HEK293 (cell line): Measurements from ENCODE around the gene PSMB9.

Experiments
- CTCF ChIA-PET: fragments of 350-600 bp; formaldehyde crosslinking; extraction: SDS; loops from one replicate; lab custom pipeline; 2021; ENCODE audit warnings: antibody characterized with exemption; lab: Yijun Ruan, JAX
- POLR2A ChIA-PET: fragments of 300-600 bp; formaldehyde crosslinking; extraction: SDS; loops from one replicate; lab custom pipeline; 2020; ENCODE audit warnings: antibody characterized with exemption, inconsistent platforms; lab: Yijun Ruan, JAX
- H3K27ac ChIP-seq: fragments of 200-500 bp; sonication (Bioruptor generic); 2 replicates; pipeline ENCODE4 v1.5.1; 2014; ENCODE audit warnings: low read depth, low read length, control low read depth, inconsistent platforms; ENCODE audit errors: extremely low read depth
- H3K36me3 ChIP-seq, 2 experiments: fragments of 200-500 bp in 1 of 2; sonication (Bioruptor generic) in 1 of 2; 1 replicate in 1 of 2; 2 replicates in 1 of 2; pipeline ENCODE4 v1.5.1; 2014 to 2017; ENCODE audit warnings: inconsistent platforms in 2 of 2, low read length in 2 of 2; ENCODE audit not compliant: control insufficient read depth in 2 of 2, insufficient read depth in 1 of 2
- H3K4me1 ChIP-seq: fragments of 200-500 bp; sonication (Bioruptor generic); 2 replicates; pipeline ENCODE4 v1.5.1; 2014; ENCODE audit warnings: mild to moderate bottlenecking, low read length, inconsistent platforms; ENCODE audit not compliant: control insufficient read depth, insufficient read depth
- H3K4me3 ChIP-seq: 2 replicates; pipeline ENCODE4 v1.5.1; 2011; ENCODE audit warnings: low read depth, mild to moderate bottlenecking, control low read depth, low read length, moderate library complexity
- H3K9me3 ChIP-seq: fragments of 200-500 bp; sonication (Bioruptor generic); 2 replicates; pipeline ENCODE4 v1.5.1; 2014; ENCODE audit warnings: low read depth, low read length, inconsistent platforms; ENCODE audit not compliant: control insufficient read depth, insufficient read depth
- EGR2 ChIP-seq: fragments of 450-650 bp; formaldehyde crosslinking; IDR thresholded peaks from 2 replicates; pipeline ENCODE4 v1.5.1; 2016; ENCODE audit warnings: low read depth, missing biosample characterization, missing genetic modification characterization
- KLF10 ChIP-seq: fragments of 450-650 bp; IDR thresholded peaks from 2 replicates; pipeline ENCODE4 v1.5.1; 2018; ENCODE audit warnings: missing biosample characterization, mild to moderate bottlenecking, missing genetic modification characterization
- KLF8 ChIP-seq: fragments of 450-650 bp; formaldehyde crosslinking; IDR thresholded peaks from 2 replicates; pipeline ENCODE4 v1.5.1; 2016; ENCODE audit warnings: missing biosample characterization, missing genetic modification characterization
- SCRT1 ChIP-seq: fragments of 450-650 bp; formaldehyde crosslinking; IDR thresholded peaks from 2 replicates; pipeline ENCODE4 v1.5.1; 2016; ENCODE audit warnings: missing biosample characterization, missing genetic modification characterization, borderline replicate concordance
- SCRT2 ChIP-seq: fragments of 450-650 bp; formaldehyde crosslinking; IDR thresholded peaks from 2 replicates; pipeline ENCODE4 v1.5.1; 2016; ENCODE audit warnings: missing biosample characterization, missing genetic modification characterization
- ZBTB48 ChIP-seq: fragments of 450-650 bp; formaldehyde crosslinking; IDR thresholded peaks from 2 replicates; pipeline ENCODE4 v1.5.1; 2016; ENCODE audit warnings: missing biosample characterization, missing genetic modification characterization
- ZFP69B ChIP-seq: fragments of 450-650 bp; formaldehyde crosslinking; IDR thresholded peaks from 2 replicates; pipeline ENCODE4 v1.5.1; 2016; ENCODE audit warnings: missing biosample characterization, missing genetic modification characterization
- ZNF10 ChIP-seq: fragments of 450-650 bp; formaldehyde crosslinking; IDR thresholded peaks from 2 replicates; pipeline ENCODE4 v1.5.1; 2017; ENCODE audit warnings: missing biosample characterization, missing genetic modification characterization
- ZNF155 ChIP-seq: fragments of 450-650 bp; formaldehyde crosslinking; IDR thresholded peaks from 2 replicates; pipeline ENCODE4 v1.5.1; 2016; ENCODE audit warnings: missing biosample characterization, missing genetic modification characterization
- ZNF157 ChIP-seq: fragments of 450-650 bp; formaldehyde crosslinking; IDR thresholded peaks from 2 replicates; pipeline ENCODE4 v1.5.1; 2016; ENCODE audit warnings: missing biosample characterization, missing genetic modification characterization
- ZNF174 ChIP-seq: fragments of 450-650 bp; formaldehyde crosslinking; IDR thresholded peaks from 2 replicates; pipeline ENCODE4 v1.5.0; 2017; ENCODE audit warnings: missing biosample characterization, mild to moderate bottlenecking, missing genetic modification characterization
- ZNF202 ChIP-seq: fragments of 450-650 bp; formaldehyde crosslinking; IDR thresholded peaks from 2 replicates; pipeline ENCODE4 v1.5.1; 2016; ENCODE audit warnings: missing biosample characterization, missing genetic modification characterization, borderline replicate concordance
- ZNF221 ChIP-seq: fragments of 450-650 bp; formaldehyde crosslinking; IDR thresholded peaks from 2 replicates; pipeline ENCODE4 v1.5.1; 2017; ENCODE audit warnings: missing biosample characterization, missing genetic modification characterization, borderline replicate concordance
- ZNF366 ChIP-seq: fragments of 450-650 bp; formaldehyde crosslinking; conservative IDR thresholded peaks from 2 replicates; pipeline ENCODE4 v1.5.1; 2016; ENCODE audit warnings: missing biosample characterization, missing genetic modification characterization
- ZNF530 ChIP-seq: fragments of 450-650 bp; formaldehyde crosslinking; IDR thresholded peaks from 2 replicates; pipeline ENCODE4 v1.5.1; 2016; ENCODE audit warnings: low read depth, missing biosample characterization, missing genetic modification characterization
- ZNF585B ChIP-seq: fragments of 450-650 bp; formaldehyde crosslinking; IDR thresholded peaks from 2 replicates; pipeline ENCODE4 v1.5.1; 2016; ENCODE audit warnings: missing biosample characterization, missing genetic modification characterization
- ZNF658 ChIP-seq: fragments of 450-650 bp; formaldehyde crosslinking; IDR thresholded peaks from 2 replicates; pipeline ENCODE4; 2016; ENCODE audit warnings: missing biosample characterization, missing genetic modification characterization
- TF ChIP-seq, protein P1 (sequence below): fragments of 450-650 bp; IDR thresholded peaks from 2 replicates; pipeline ENCODE4 v1.5.1; 2018; ENCODE audit warnings: missing biosample characterization, missing genetic modification characterization
- TF ChIP-seq, protein P2 (sequence below): fragments of 450-650 bp; formaldehyde crosslinking; IDR thresholded peaks from 2 replicates; pipeline ENCODE4 v1.5.1; 2016; ENCODE audit warnings: missing biosample characterization, missing genetic modification characterization
- TF ChIP-seq, protein P3 (sequence below): fragments of 450-650 bp; formaldehyde crosslinking; IDR thresholded peaks from 2 replicates; pipeline ENCODE4 v1.5.1; 2016; ENCODE audit warnings: missing biosample characterization, missing genetic modification characterization
- TF ChIP-seq, protein P4 (sequence below): fragments of 450-650 bp; formaldehyde crosslinking; IDR thresholded peaks from 2 replicates; pipeline ENCODE4 v1.5.1; 2016; ENCODE audit warnings: missing biosample characterization, missing genetic modification characterization

The PSMB9 gene

DNA sequence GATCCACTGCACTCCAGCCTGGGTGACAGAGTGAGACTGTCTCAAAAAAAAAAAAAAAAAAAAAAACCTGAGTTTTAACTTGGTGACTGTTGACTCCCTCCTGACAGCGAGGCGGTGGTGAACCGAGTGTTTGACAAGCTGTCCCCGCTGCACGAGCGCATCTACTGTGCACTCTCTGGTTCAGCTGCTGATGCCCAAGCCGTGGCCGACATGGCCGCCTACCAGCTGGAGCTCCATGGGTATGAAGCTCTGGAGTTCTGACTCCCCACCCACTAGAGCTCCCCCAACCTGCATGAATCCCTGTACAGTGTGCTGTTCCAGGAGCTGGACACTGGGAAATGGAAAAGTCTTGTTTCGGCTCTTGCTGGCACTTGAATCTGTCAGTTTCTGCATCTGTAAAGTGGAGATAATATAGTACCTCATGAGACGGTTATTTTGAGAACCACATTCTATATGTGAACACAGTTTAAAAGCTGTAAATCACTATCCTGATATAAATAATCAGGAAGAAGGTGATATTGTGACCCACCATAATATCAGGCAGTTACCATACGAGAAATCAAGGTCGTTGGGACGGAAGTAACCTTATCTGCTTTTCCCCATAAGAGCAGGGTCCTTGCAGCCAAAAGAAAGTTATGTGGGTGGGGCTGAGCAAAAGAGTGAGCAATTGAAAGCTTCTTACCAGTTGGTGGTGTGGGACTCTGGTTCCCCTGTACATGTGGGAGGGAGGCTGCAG lies 3.3 kb downstream of the PSMB9 start (continued):
- peak; percentile 42; the same call in 1 of the 2 replicates for TF ChIP-seq EGR2 (tag by site-specific recombination)
- TF ChIP-seq ZBTB48, result no peak
- no peak for TF ChIP-seq KLF8 (tag by site-specific recombination)
- TF ChIP-seq ZNF585B, result no peak

DNA sequence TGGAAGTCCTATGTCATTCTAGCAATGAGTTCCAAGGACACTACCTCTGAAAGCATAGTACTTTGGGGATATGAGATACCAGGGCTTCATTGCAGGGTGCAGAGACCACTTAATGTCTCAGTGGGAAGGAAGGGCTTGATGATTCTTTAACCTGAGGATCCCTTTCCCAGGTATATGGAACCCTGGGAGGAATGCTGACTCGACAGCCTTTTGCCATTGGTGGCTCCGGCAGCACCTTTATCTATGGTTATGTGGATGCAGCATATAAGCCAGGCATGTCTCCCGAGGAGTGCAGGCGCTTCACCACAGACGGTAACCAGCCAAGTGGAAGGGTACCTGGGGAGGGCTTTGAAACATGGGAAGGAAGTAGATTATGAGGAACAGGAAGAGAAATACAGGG lies 4.2 kb downstream of the PSMB9 start:
- POLR2A ChIA-PET, result interaction anchor here (1.1 kb wide), 1 partner anchor 10 kb away, joined by 3 read pairs; no protein-coding TSS in a partner anchor

DNA sequence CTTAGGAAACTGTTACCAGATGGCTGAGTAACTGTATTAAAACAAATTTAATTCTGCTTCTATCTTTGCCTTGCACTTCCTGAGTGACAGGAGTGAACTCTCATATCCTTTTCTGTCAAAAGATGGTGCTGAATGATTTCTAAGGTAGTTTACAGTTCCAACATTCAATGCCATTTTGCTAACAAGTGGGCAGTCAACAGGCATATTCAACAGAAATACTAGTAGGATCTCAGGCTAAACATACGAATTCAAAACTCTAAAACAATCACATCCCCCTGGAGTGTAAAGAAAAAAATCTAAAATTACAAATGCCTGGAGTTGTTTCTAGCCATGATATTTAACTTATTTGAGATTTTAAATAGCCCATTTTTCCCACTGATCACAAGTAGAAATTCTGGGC lies 6.7 kb downstream of the PSMB9 start:
- H3K4me1 ChIP-seq, result no peaks in the 10 kb centered on the region
- CTCF ChIA-PET, result interaction anchor here (0.7 to 9.5 kb wide), 9 partner anchors 8 to 124 kb away, joined by 3 to 131 read pairs (median 6); partner anchors contain the start of genes TAP1 and TAP2
- no peaks in the 10 kb centered on the region for H3K36me3 ChIP-seq
- no peak overlapping the region for H3K27ac ChIP-seq
- no peak overlapping the region for H3K4me3 ChIP-seq
- POLR2A ChIA-PET, result interaction anchor here (0.9 kb wide), 1 partner anchor 22 kb away, joined by 8 read pairs; the partner anchor contains the start of gene TAP2
- H3K9me3 ChIP-seq, result no peaks in the 10 kb centered on the region
- no peak for TF ChIP-seq ZNF174
- no peak for TF ChIP-seq KLF10 (tag by site-specific recombination)
- TF ChIP-seq SCRT1 (tag by site-specific recombination), result peak; percentile 85
- peak; percentile 89 for TF ChIP-seq SCRT2 (tag by site-specific recombination)
- TF ChIP-seq ZNF202, result no peak
- TF ChIP-seq, protein P1, sequence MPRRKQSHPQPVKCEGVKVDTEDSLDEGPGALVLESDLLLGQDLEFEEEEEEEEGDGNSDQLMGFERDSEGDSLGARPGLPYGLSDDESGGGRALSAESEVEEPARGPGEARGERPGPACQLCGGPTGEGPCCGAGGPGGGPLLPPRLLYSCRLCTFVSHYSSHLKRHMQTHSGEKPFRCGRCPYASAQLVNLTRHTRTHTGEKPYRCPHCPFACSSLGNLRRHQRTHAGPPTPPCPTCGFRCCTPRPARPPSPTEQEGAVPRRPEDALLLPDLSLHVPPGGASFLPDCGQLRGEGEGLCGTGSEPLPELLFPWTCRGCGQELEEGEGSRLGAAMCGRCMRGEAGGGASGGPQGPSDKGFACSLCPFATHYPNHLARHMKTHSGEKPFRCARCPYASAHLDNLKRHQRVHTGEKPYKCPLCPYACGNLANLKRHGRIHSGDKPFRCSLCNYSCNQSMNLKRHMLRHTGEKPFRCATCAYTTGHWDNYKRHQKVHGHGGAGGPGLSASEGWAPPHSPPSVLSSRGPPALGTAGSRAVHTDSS (tag by site-specific recombination), result no peak

More for the DNA sequence above, 4.2 kb downstream of the PSMB9 start:
- Histone ChIP-seq H3K4me1 (no peaks in the 10 kb centered on the region), H3K9me3 (no peaks in the 10 kb centered on the region), H3K36me3 (no peaks in the 10 kb centered on the region), H3K4me3 (no peak overlapping the region), H3K27ac (no peak overlapping the region)
- CTCF ChIA-PET, result interaction anchor here (0.8 to 9.5 kb wide), 10 partner anchors 12 to 96 kb away, joined by 3 to 153 read pairs (median 5); partner anchors contain the start of genes PSMB8 and TAP2
- TF ChIP-seq KLF10 (tag by site-specific recombination), result no peak
- no peak for TF ChIP-seq ZNF658 (tag by site-specific recombination)
- no peak for TF ChIP-seq ZNF366
- no peak for TF ChIP-seq ZNF221 (tag by site-specific recombination)
- TF ChIP-seq, protein P2, sequence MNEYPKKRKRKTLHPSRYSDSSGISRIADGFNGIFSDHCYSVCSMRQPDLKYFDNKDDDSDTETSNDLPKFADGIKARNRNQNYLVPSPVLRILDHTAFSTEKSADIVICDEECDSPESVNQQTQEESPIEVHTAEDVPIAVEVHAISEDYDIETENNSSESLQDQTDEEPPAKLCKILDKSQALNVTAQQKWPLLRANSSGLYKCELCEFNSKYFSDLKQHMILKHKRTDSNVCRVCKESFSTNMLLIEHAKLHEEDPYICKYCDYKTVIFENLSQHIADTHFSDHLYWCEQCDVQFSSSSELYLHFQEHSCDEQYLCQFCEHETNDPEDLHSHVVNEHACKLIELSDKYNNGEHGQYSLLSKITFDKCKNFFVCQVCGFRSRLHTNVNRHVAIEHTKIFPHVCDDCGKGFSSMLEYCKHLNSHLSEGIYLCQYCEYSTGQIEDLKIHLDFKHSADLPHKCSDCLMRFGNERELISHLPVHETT (tag by site-specific recombination), result no peak
- TF ChIP-seq, protein P3, sequence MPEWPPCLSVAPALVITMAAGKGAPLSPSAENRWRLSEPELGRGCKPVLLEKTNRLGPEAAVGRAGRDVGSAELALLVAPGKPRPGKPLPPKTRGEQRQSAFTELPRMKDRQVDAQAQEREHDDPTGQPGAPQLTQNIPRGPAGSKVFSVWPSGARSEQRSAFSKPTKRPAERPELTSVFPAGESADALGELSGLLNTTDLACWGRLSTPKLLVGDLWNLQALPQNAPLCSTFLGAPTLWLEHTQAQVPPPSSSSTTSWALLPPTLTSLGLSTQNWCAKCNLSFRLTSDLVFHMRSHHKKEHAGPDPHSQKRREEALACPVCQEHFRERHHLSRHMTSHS (tag by site-specific recombination), result no peak
- TF ChIP-seq, protein P4, sequence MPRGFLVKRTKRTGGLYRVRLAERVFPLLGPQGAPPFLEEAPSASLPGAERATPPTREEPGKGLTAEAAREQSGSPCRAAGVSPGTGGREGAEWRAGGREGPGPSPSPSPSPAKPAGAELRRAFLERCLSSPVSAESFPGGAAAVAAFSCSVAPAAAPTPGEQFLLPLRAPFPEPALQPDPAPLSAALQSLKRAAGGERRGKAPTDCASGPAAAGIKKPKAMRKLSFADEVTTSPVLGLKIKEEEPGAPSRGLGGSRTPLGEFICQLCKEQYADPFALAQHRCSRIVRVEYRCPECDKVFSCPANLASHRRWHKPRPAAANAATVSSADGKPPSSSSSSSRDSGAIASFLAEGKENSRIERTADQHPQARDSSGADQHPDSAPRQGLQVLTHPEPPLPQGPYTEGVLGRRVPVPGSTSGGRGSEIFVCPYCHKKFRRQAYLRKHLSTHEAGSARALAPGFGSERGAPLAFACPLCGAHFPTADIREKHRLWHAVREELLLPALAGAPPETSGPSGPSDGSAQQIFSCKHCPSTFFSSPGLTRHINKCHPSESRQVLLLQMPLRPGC (tag by site-specific recombination), result no peak
- TF ChIP-seq ZNF530, result no peak
- TF ChIP-seq ZNF10 (tag by site-specific recombination), result no peak
- no peak for TF ChIP-seq ZNF157 (tag by site-specific recombination)
- TF ChIP-seq ZNF155 (tag by site-specific recombination), result no peak
- no peak for TF ChIP-seq ZFP69B (tag by site-specific recombination)
